HPDE6-E6E7 (cell line): Measurements from ENCODE around the gene NDUFA6.
"Not testable (repeated sequence)": the region's sequence is repeated elsewhere in the genome, so short reads cannot be mapped to it uniquely, and the experiment has no call there.

ENCODE experiments used
- DNase-seq: peaks from one replicate; pipeline ENCODE4 v3.0.0; 2011; ENCODE audit warnings: missing footprints; ENCODE audit errors: extremely low spot score

Gene NDUFA6

GRCh38 chr22:42112793-42113192 lies 22.2 kb upstream of the NDUFA6 start:
- DNase-seq: not testable (repeated sequence)

GRCh38 chr22:42111798-42112197 lies 21.2 kb upstream of the NDUFA6 start:
- no peak for DNase-seq

GRCh38 chr22:42108848-42109247 lies 18.3 kb upstream of the NDUFA6 start:
- no peak for DNase-seq

GRCh38 chr22:42104332-42104860 lies 13.8 kb upstream of the NDUFA6 start:
- not testable (repeated sequence) for DNase-seq

- DNase-seq: no peak
Observed at GRCh38 chr22:42101199-42101598, 10.6 kb upstream of the NDUFA6 start.

- DNase-seq: no peak
Observed at GRCh38 chr22:42091455-42091782, 847 bp upstream of the NDUFA6 start.

- DNase-seq: no peak
Observed at GRCh38 chr22:42086051-42086450, 4.5 kb downstream of the NDUFA6 start.

GRCh38 chr22:42084874-42085273 lies 5.7 kb downstream of the NDUFA6 start:
- DNase-seq: no peak

GRCh38 chr22:42083119-42083518 lies 7.5 kb downstream of the NDUFA6 start:
- DNase-seq: no peak

- no peak for DNase-seq
Observed at GRCh38 chr22:42080287-42080686, 10.3 kb downstream of the NDUFA6 start.

- DNase-seq: peak; percentile 99
Observed at GRCh38 chr22:42079319-42080251, 11.0 kb downstream of the NDUFA6 start, which contains the start of gene SMDT1. SMDT1 (plus strand) TSS chr22:42079700; CDS start chr22:42079769, 69 bp downstream.

- no peak for DNase-seq
Observed at GRCh38 chr22:42078469-42079318, 11.9 kb downstream of the NDUFA6 start.

- no peak for DNase-seq
Observed at GRCh38 chr22:42077486-42078125, 13.0 kb downstream of the NDUFA6 start.

GRCh38 chr22:42076764-42077485 lies 13.6 kb downstream of the NDUFA6 start:
- no peak for DNase-seq

GRCh38 chr22:42074846-42075676 lies 15.5 kb downstream of the NDUFA6 start:
- no peak for DNase-seq

GRCh38 chr22:42074132-42074811 lies 16.3 kb downstream of the NDUFA6 start, which contains the start of gene PHETA2:
PHETA2 (plus strand) TSS chr22:42074248; CDS start chr22:42077294, 3,046 bp downstream.
- DNase-seq: no peak

- no peak for DNase-seq
Observed at GRCh38 chr22:42073621-42074041, 16.9 kb downstream of the NDUFA6 start.

GRCh38 chr22:42072606-42073330 lies 17.8 kb downstream of the NDUFA6 start:
- no peak for DNase-seq

GRCh38 chr22:42071508-42071907 lies 19.1 kb downstream of the NDUFA6 start:
- DNase-seq: not testable (repeated sequence)
